HG03342 (cell line): ENCODE data around the gene METTL3.

Source experiments
- ATAC-seq: cut with Tn5 transposase; IDR thresholded peaks from one replicate; pipeline ENCODE4 v1.9.1; 2021; ENCODE audit warnings: mild to moderate bottlenecking, moderate library complexity; ENCODE audit not compliant: unreplicated experiment

The METTL3 gene

GRCh38 chr14:21527318-21527679 lies 16.2 kb upstream of the METTL3 start:
- no peak for ATAC-seq

DNA sequence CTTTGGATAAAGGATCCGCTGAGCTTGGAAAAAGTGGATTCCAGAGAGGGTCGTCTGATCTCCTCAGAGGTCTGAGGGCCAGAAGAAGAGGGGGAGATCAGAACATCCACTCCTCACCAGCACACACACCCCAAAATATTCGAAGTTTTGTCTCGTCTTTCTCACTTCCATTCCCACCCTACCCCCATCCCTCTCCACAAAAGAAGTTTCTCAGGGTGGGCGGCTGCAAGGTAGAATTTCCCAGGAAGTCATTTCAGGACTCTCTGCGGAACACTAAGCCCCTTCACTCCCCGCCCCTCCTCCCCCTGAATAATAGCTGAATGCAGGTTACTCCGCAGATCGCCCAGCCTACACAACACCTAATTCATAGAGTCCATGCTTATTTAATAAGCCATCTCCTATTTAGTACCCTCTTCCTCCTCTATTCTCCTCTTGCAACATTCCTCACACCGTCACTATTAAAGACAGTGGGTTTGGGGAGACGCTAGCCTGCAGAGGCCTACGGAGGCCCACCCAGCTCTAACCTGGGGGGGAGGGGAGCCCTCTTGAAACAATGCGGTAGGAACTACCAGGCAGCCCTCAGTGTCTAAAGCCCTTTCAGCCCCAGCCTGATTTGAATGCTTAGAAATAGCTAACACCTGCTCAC lies 15.7 kb upstream of the METTL3 start:
- ATAC-seq, result no peak

GRCh38 chr14:21525962-21526671 lies 15.0 kb upstream of the METTL3 start, which contains the start of gene SALL2:
SALL2 (minus strand) TSS chr14:21526346; CDS start chr14:21526127, 219 bp downstream.
- no peak for ATAC-seq

- ATAC-seq, result no peak
These were observed 14.4 kb upstream of the METTL3 start for GRCh38 chr14:21525571-21525961.

DNA sequence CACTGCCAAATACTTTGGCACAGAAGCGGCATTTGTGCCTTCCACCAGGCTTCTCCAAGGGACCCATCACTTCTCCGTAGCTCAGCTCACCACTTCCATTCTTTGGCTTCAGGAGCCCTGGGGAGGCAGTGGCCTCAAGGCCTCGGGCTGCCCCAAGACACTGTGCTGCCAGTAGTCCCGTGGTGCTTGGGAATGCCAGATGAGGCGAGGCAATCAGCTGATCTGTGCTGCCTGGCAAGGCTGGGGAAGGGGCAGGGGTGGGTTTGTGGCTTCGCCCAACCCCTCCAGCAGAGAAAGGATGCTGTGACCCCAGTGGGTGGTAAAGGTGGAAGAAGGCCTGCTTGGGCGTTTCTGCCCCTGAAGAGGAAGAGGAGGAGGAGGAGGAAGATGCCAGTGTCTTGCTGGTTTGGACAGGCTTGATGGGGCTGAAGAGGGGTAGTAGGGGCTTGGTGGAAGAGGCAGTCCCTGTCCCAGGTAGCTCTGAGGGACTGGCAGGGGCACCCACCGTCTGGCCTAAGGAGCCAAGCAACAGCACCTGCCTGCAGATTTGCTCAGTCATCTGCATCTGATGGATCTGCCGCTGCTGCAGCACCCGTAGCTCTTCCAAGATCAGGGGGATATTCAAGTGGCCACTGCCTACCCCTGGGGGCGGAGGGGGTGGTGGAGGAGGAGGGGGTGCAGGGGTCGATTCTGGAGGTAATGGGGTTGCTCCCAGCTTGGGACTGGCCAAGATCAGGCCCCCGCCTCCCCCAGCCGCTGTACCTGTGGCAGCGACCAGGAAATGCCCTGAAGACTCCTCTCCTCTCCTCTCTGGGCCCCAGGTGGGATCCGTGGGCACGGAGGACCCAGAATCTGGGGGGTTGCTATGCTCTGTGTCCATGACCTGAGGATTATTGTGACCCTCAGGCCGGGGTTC lies 13.7 kb upstream of the METTL3 start:
- ATAC-seq, result no peak

GRCh38 chr14:21523203-21523602 lies 12.1 kb upstream of the METTL3 start:
- no peak for ATAC-seq

GRCh38 chr14:21521501-21521900 lies 10.4 kb upstream of the METTL3 start:
- ATAC-seq, result no peak

- no peak for ATAC-seq
These were observed 9.6 kb upstream of the METTL3 start for GRCh38 chr14:21520767-21521166.

DNA sequence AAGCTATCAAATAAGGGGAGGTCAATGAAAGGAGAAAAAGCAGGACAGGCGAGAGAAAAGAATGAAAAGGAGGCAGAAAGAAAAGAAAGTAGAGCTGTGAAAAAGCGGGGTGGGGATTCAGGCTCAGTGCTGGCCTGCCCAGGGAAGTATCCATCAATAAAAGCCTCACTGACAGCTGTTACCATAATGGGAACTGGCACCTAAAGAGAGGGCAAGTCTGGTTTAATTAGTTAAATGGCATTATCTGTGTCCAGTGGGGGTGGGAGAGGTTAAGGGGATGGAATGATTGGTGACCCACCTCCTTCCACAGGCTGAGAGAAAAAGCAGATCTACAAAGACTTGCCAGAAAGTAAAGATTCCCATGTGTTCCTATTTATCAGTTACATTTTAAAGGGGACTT lies 7.6 kb upstream of the METTL3 start:
- ATAC-seq, result no peak

GRCh38 chr14:21514341-21514740 lies 3.2 kb upstream of the METTL3 start:
- ATAC-seq, result no peak

GRCh38 chr14:21509432-21510143 lies 1.6 kb downstream of the METTL3 start:
- no peak for ATAC-seq

GRCh38 chr14:21506557-21506956 lies 4.6 kb downstream of the METTL3 start:
- ATAC-seq, result no peak

- ATAC-seq, result peak; percentile 80
These were observed 6.1 kb downstream of the METTL3 start for GRCh38 chr14:21505012-21505553.

- no peak for ATAC-seq
These were observed 7.8 kb downstream of the METTL3 start for GRCh38 chr14:21503376-21503775.

DNA sequence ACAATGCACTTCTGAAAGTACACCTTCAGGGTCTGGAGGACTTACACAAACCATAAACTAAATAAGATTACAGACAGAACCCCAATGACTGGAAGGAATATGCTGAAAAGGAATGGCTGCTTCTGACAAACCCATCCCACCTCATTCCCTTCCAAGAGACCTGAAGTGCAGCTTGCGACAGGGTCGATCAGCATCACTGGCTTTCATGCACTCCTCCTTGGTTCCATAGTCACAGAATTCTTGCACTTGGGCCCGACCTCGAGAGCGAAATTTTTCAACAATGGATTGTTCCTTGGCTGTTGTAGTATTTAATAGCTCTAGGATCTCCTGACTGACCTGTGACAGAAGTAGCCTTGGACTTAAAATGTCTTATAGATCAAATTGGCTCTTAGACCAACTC lies 9.6 kb downstream of the METTL3 start:
- ATAC-seq, result no peak

DNA sequence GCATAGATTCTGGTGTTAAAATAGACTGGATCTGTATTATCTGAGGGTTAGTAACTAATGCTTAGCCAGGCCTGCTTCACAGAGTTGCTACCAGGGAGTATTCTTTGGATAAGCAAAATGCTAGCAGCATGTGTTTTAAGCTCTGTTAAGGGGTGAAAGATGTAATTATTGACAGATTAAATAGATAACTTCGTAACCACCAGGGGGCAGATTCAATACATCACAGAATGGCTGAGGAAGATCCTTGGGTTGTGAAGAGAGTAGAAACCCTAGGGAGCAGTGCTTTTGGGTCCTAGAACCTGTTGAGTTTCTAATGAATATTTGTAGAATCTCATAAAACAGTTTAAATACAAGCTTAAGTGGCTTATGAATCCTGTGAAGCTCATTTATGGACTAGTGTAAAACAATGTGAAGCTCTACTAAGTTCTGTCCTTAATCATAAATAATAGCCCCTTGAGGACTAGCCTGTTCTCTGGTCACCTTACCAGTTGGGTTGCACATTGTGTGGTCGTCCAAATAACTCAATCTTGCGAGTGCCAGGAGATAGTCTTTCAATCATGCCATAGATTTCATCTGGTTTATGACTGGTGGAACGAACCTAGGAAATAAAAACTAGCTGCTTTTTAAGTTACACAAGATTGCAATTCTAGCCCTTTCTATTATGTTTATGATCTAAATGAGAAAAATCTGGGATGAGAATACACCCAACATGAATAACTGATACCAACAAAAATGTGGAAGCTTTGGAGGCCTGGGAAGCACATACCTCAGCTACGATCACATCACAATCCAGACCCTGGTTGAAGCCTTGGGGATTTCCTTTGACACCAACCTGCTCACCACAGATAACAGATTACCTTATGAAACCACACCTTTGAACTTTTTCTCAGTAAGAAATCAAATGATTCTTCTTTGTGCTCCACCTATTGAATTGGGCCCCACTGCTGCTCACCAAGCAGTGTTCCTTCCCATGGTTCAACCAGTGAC lies 12.3 kb downstream of the METTL3 start:
- no peak for ATAC-seq

- ATAC-seq, result no peak
These were observed 14.7 kb downstream of the METTL3 start for GRCh38 chr14:21496453-21496852.

GRCh38 chr14:21494902-21495762 lies 16.0 kb downstream of the METTL3 start:
- ATAC-seq, result no peak
